ENCODE results near the gene APOL4.
"Not testable (repeated sequence)": the region's sequence is repeated elsewhere in the genome, so short reads cannot be mapped to it uniquely, and the experiment has no call there.

The APOL4 gene

GRCh38 chr22:36231051-36231450 is 29.4 kb upstream of the APOL4 start:
- DNase-seq (ENCODE audit: low read depth in 3 of 3), result not testable (repeated sequence)

GRCh38 chr22:36229649-36230048 is 28.0 kb upstream of the APOL4 start:
- DNase-seq (ENCODE audit: low read depth in 3 of 3), result not testable (repeated sequence)

GRCh38 chr22:36228944-36229343 is 27.3 kb upstream of the APOL4 start:
- no peak for DNase-seq (ENCODE audit: low read depth in 3 of 3)

- not testable (repeated sequence) for DNase-seq (ENCODE audit: low read depth in 3 of 3)
These were observed 26.8 kb upstream of the APOL4 start for GRCh38 chr22:36228369-36228768.

GRCh38 chr22:36227806-36228205 is 26.2 kb upstream of the APOL4 start:
- DNase-seq (ENCODE audit: low read depth in 3 of 3), result no peak

GRCh38 chr22:36227396-36227795 is 25.8 kb upstream of the APOL4 start:
- DNase-seq (ENCODE audit: low read depth in 3 of 3), result no peak

GRCh38 chr22:36226189-36226588 is 24.6 kb upstream of the APOL4 start:
- DNase-seq (ENCODE audit: low read depth in 3 of 3), result no peak

- no peak for DNase-seq (ENCODE audit: low read depth in 3 of 3)
These were observed 23.8 kb upstream of the APOL4 start for GRCh38 chr22:36225333-36225922.

- no peak for DNase-seq (ENCODE audit: low read depth in 3 of 3)
These were observed 22.6 kb upstream of the APOL4 start for GRCh38 chr22:36224245-36224644.

GRCh38 chr22:36223504-36223903 is 21.9 kb upstream of the APOL4 start:
- DNase-seq (ENCODE audit: low read depth in 3 of 3), result no peak

GRCh38 chr22:36222887-36223450 is 21.4 kb upstream of the APOL4 start:
- no peak for DNase-seq (ENCODE audit: low read depth in 3 of 3)

- peak in 2 of 3 experiments; percentile 5 to 41 for DNase-seq (ENCODE audit: low read depth in 3 of 3)
These were observed 20.5 kb upstream of the APOL4 start for GRCh38 chr22:36221799-36222751.

- DNase-seq (ENCODE audit: low read depth in 3 of 3), result no peak
These were observed 18.9 kb upstream of the APOL4 start for GRCh38 chr22:36220451-36220921.

GRCh38 chr22:36218648-36219193 is 17.1 kb upstream of the APOL4 start:
- DNase-seq (ENCODE audit: low read depth in 3 of 3), result no peak

GRCh38 chr22:36215981-36216380 is 14.4 kb upstream of the APOL4 start:
- DNase-seq (ENCODE audit: low read depth in 3 of 3), result no peak

GRCh38 chr22:36213586-36213985 is 12.0 kb upstream of the APOL4 start:
- DNase-seq (ENCODE audit: low read depth in 3 of 3), result no peak

GRCh38 chr22:36212901-36213300 is 11.3 kb upstream of the APOL4 start:
- DNase-seq (ENCODE audit: low read depth in 3 of 3), result no peak

GRCh38 chr22:36211237-36211861 is 9.7 kb upstream of the APOL4 start:
- DNase-seq (ENCODE audit: low read depth in 3 of 3), result no peak

GRCh38 chr22:36210224-36210623 is 8.6 kb upstream of the APOL4 start:
- DNase-seq (ENCODE audit: low read depth in 3 of 3), result no peak

GRCh38 chr22:36209488-36209908 is 7.9 kb upstream of the APOL4 start:
- DNase-seq (ENCODE audit: low read depth in 3 of 3), result not testable (repeated sequence)

GRCh38 chr22:36208914-36209313 is 7.3 kb upstream of the APOL4 start:
- no peak for DNase-seq (ENCODE audit: low read depth in 3 of 3)

Data from stimulated activated CD4-positive, alpha-beta T cell treated with anti-CD3 and anti-CD28 coated beads, TNF-alpha, amount 100 ng/mL, for 24 hours (primary cell).